HG03439 (cell line): ENCODE measurements around the gene MAL.
"Not testable (repeated sequence)": the region's sequence is repeated elsewhere in the genome, so short reads cannot be mapped to it uniquely, and the experiment has no call there.

Source experiments
- ATAC-seq: cut with Tn5 transposase; IDR thresholded peaks from one replicate; pipeline ENCODE4 v1.9.1; 2021; ENCODE audit warnings: mild to moderate bottlenecking, moderate library complexity; ENCODE audit not compliant: unreplicated experiment

Gene MAL

DNA sequence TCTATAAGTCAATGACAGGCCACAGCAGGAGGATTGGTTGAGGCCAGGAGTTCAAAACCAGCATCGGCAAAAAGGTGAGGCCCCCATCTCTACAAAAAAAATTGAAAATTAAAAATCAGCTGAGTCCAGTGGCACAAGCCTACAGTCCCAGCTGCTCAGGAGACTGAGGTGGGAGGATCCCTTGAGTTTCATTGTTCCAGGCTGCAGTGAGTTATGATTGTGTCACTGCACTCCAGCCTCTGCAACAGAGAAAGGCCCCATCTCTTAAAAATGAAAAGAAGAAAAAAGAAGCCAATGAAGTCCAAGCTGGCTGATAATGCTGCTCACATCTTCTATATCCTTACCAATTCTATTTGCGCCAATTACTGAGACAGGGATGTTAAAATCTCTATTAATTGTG lies 57.0 kb downstream of the MAL start:
- ATAC-seq: no peak

DNA sequence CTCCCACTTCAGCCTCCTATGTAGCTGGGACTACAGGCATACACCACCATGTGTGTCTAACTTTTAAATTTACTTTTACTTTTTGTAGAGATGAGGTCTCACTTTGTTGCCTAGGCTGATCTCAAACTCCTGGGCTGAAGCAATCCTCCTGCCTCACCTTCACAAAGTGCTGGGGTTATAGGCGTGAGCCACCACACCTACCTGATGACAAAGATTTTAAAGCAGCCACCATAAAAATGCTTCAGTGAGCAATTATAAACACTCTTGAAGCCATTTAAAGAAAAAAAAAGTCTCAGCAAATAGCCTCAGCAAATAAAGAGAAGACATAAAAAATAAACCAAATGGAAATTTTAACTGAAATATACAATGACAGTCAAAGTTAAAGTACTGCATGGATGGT lies 60.5 kb downstream of the MAL start:
- no peak for ATAC-seq

DNA sequence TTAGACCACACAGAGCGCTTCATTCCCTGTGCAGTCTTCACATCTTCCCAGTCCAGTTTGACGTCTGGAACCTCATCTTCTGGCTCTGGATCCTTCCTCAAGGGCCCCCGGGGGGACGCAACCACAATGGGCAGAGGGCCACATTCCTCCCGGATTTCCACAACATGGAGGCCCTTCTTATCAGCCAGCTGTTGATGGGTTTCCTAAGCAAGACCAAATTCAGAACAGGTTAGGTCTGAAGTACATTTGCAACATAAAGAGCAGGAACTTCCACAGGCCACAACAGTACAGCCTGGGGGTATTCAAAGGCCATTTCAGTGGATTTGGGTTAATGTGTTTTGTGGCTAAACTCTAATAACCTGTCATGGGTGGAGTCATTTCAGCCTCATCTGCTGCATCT lies 61.9 kb downstream of the MAL start:
- no peak for ATAC-seq

DNA sequence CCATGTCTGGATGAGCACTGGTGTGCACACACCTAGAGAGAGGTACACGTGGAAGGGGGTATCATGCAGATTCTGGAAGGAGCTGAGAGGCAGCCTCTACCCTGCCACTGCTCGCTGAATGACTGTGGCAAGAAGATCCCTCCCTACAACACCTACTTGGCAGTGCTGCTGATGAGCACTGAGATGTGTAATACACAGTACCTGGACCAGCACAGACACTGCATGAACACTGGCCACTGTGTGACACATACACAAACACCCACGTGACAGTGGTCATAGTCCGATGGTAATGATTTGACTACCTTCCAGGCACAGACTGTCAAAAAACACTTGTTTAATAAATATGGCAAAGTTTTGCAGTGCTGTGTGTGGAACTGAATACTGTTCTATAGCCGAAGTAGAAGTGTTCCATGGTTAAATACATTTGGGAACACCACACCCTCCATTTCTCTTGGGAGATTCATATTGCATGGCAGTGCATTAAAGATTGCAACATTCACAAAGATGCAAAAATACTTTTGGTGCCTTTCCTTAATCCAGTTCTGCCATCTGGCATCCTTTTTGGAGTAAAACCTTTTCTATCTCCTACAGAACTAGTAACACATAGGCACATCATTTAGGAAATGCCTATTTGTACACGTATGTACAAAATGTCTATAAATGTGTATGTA lies 66.5 kb downstream of the MAL start:
- ATAC-seq: no peak

DNA sequence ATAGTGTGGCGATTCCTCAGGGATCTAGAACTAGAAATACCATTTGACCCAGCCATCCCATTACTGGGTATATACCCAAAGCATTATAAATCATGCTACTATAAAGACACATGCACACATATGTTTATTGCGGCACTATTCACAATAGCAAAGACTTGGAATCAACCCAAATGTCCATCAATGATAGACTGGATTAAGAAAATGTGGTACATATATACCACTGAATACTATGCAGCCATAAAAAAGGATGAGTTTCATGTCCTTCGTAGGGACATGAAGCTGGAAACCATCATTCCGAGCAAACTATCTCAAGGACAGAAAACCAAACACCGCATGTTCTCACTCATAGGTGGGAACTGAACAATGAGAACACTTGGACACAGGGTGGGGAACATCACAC lies 72.8 kb downstream of the MAL start:
- not testable (repeated sequence) for ATAC-seq

DNA sequence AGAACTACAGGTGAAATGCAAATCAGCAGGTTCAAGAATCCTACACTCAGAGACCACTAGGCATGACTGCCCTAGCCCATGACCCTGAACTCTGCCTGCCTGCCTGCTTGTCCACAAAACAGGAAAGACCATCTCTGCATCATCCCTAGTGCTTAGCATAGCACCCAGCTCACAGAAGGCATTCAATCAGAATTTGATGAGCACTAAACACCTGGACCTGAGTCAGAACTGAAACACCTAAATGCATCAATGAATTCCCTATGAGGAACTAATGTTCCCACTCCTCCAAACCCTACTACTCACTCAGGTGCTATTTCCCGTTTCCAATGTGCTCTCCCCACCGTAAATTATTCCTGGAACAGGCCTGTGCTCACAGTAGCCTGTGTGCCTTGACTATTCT lies 74.4 kb downstream of the MAL start:
- no peak for ATAC-seq
